Measurements from ENCODE around the gene HLX. TPM values are rescaled to one million over a fixed set of nuclear protein-coding genes. Genes with fewer than 3 reads are reported as not detected.

The HLX gene
- total RNA-seq, 1 donor from 2014 or later = 7.2 TPM

GRCh38 chr1:220877377-220878095 lies 1.7 kb upstream of the HLX start:
- no peaks in the 10 kb centered on the region for H3K9me3 Mint-ChIP-seq
- H3K27ac Mint-ChIP-seq = no peak overlapping the region
- H3K36me3 Mint-ChIP-seq (ENCODE audit: low read depth) = peaks cover 6% of the 10 kb centered on the region
- intact Hi-C loops (cut with micrococcal nuclease) = loop anchor here (2.0 kb wide), 2 partner anchors 15 to 325 kb away; no protein-coding TSS in a partner anchor
- peak overlapping the region; percentile 90 for H3K4me3 Mint-ChIP-seq
- peaks cover 26% of the 10 kb centered on the region for H3K4me1 Mint-ChIP-seq
- DNase-seq = no peak
- peaks cover 73% of the 10 kb centered on the region for H3K27me3 Mint-ChIP-seq

- Mint-ChIP-seq H3K27me3 (peaks cover 77% of the 10 kb centered on the region), H3K27ac (peak overlapping the region; percentile 88), H3K4me1 (peaks cover 26% of the 10 kb centered on the region)
Measured at GRCh38 chr1:220878191-220879075, 810 bp upstream of the HLX start.

GRCh38 chr1:220879509-220880361 lies 492 bp downstream of the HLX start:
- Mint-ChIP-seq H3K4me3 (peak overlapping the region; percentile 90), H3K36me3 (ENCODE audit: low read depth) (peaks cover 6% of the 10 kb centered on the region), H3K27ac (peak overlapping the region; percentile 62), H3K9me3 (no peaks in the 10 kb centered on the region), H3K4me1 (peaks cover 26% of the 10 kb centered on the region), H3K27me3 (peaks cover 71% of the 10 kb centered on the region)
- intact Hi-C loops (cut with micrococcal nuclease) = loop anchor here (1.0 to 2.0 kb wide), 3 partner anchors 13 to 555 kb away; no protein-coding TSS in a partner anchor
- DNase-seq = peak; percentile 77

More at GRCh38 chr1:220878191-220879075, 810 bp upstream of the HLX start:
- H3K4me3 Mint-ChIP-seq = peak overlapping the region; percentile 90
- peaks cover 6% of the 10 kb centered on the region for H3K36me3 Mint-ChIP-seq (ENCODE audit: low read depth)
- intact Hi-C loops (cut with micrococcal nuclease) = loop anchor here (1.0 to 2.0 kb wide), 2 partner anchors 14 to 191 kb away; no protein-coding TSS in a partner anchor
- no peaks in the 10 kb centered on the region for H3K9me3 Mint-ChIP-seq
- DNase-seq = peak; percentile 62

GRCh38 chr1:220880362-220880670 lies 1.1 kb downstream of the HLX start:
- intact Hi-C loops (cut with micrococcal nuclease) = loop anchor here (2.0 kb wide), 1 partner anchor 554 kb away; no protein-coding TSS in a partner anchor
- peak overlapping the region; percentile 49 for H3K27ac Mint-ChIP-seq

GRCh38 chr1:220880726-220881506 lies 1.7 kb downstream of the HLX start:
- Mint-ChIP-seq H3K4me1 (peaks cover 26% of the 10 kb centered on the region), H3K36me3 (ENCODE audit: low read depth) (peaks cover 6% of the 10 kb centered on the region), H3K27ac (peak overlapping the region; percentile 49), H3K4me3 (peak overlapping the region; percentile 90), H3K9me3 (no peaks in the 10 kb centered on the region), H3K27me3 (peaks cover 63% of the 10 kb centered on the region)
- peak; percentile 79 for DNase-seq
- intact Hi-C loops (cut with micrococcal nuclease) = loop anchor here (2.0 kb wide), 1 partner anchor 554 kb away; no protein-coding TSS in a partner anchor

More at GRCh38 chr1:220880362-220880670, 1.1 kb downstream of the HLX start:
- H3K4me3 Mint-ChIP-seq = peak overlapping the region; percentile 90
- no peaks in the 10 kb centered on the region for H3K9me3 Mint-ChIP-seq
- H3K36me3 Mint-ChIP-seq (ENCODE audit: low read depth) = peaks cover 6% of the 10 kb centered on the region
- no peak for DNase-seq
- peaks cover 66% of the 10 kb centered on the region for H3K27me3 Mint-ChIP-seq
- peaks cover 26% of the 10 kb centered on the region for H3K4me1 Mint-ChIP-seq

- H3K4me1 Mint-ChIP-seq = peaks cover 27% of the 10 kb centered on the region
- H3K27me3 Mint-ChIP-seq = peaks cover 56% of the 10 kb centered on the region
- no peak for DNase-seq
- H3K4me3 Mint-ChIP-seq = peak overlapping the region; percentile 19
- intact Hi-C loops (cut with micrococcal nuclease) = no loop called here
- H3K36me3 Mint-ChIP-seq (ENCODE audit: low read depth) = peaks cover 6% of the 10 kb centered on the region
- no peak overlapping the region for H3K27ac Mint-ChIP-seq
- no peaks in the 10 kb centered on the region for H3K9me3 Mint-ChIP-seq
Measured at GRCh38 chr1:220882061-220882891, 3.0 kb downstream of the HLX start.

GRCh38 chr1:220884109-220884980 lies 5.1 kb downstream of the HLX start:
- H3K27ac Mint-ChIP-seq = no peak overlapping the region
- H3K27me3 Mint-ChIP-seq = peaks cover 54% of the 10 kb centered on the region
- H3K4me1 Mint-ChIP-seq = peaks cover 11% of the 10 kb centered on the region
- H3K9me3 Mint-ChIP-seq = no peaks in the 10 kb centered on the region
- DNase-seq = no peak
- intact Hi-C loops (cut with micrococcal nuclease) = no loop called here
- no peak overlapping the region for H3K4me3 Mint-ChIP-seq
- peaks cover 6% of the 10 kb centered on the region for H3K36me3 Mint-ChIP-seq (ENCODE audit: low read depth)

GRCh38 chr1:220884981-220885918 lies 6.0 kb downstream of the HLX start:
- no peak overlapping the region for H3K4me3 Mint-ChIP-seq
- intact Hi-C loops (cut with micrococcal nuclease) = no loop called here
- H3K27me3 Mint-ChIP-seq = peaks cover 59% of the 10 kb centered on the region
- no peak for DNase-seq
- no peak overlapping the region for H3K27ac Mint-ChIP-seq
- H3K36me3 Mint-ChIP-seq (ENCODE audit: low read depth) = peaks cover 6% of the 10 kb centered on the region
- H3K4me1 Mint-ChIP-seq = peaks cover 10% of the 10 kb centered on the region
- no peaks in the 10 kb centered on the region for H3K9me3 Mint-ChIP-seq

GRCh38 chr1:220885971-220886370 lies 6.7 kb downstream of the HLX start:
- Mint-ChIP-seq H3K4me3 (no peak overlapping the region), H3K9me3 (peaks cover 5% of the 10 kb centered on the region), H3K4me1 (peaks cover 3% of the 10 kb centered on the region), H3K27ac (no peak overlapping the region), H3K36me3 (ENCODE audit: low read depth) (no peaks in the 10 kb centered on the region), H3K27me3 (peaks cover 59% of the 10 kb centered on the region)
- intact Hi-C loops (cut with micrococcal nuclease) = no loop called here
- DNase-seq = no peak

- H3K9me3 Mint-ChIP-seq = peaks cover 11% of the 10 kb centered on the region
- H3K4me1 Mint-ChIP-seq = peaks cover 1% of the 10 kb centered on the region
- no peak overlapping the region for H3K27ac Mint-ChIP-seq
- no peak overlapping the region for H3K4me3 Mint-ChIP-seq
- intact Hi-C loops (cut with micrococcal nuclease) = no loop called here
- no peaks in the 10 kb centered on the region for H3K36me3 Mint-ChIP-seq (ENCODE audit: low read depth)
- no peak for DNase-seq
- peaks cover 60% of the 10 kb centered on the region for H3K27me3 Mint-ChIP-seq
Measured at GRCh38 chr1:220886470-220887201, 7.4 kb downstream of the HLX start.
